DOHH2 (cell line): ENCODE measurements around the gene TMEM235.

Source experiments
- CTCF ChIP-seq: fragments of 200-600 bp; sonication (generic); IDR thresholded peaks from one replicate; pipeline ENCODE4 v1.5.1; 2014; ENCODE audit warnings: antibody characterized with exemption, mild to moderate bottlenecking, low read depth, low read length; ENCODE audit not compliant: poor library complexity, severe bottlenecking
- EZH2phosphoT487 ChIP-seq: fragments of 200-600 bp; sonication (generic); IDR thresholded peaks from 2 replicates; pipeline ENCODE4 v1.6.1; 2017; ENCODE audit warnings: borderline replicate concordance, mild to moderate bottlenecking, antibody characterized with exemption, low read length, moderate library complexity, mixed read lengths

- TF ChIP-seq CTCF (no peak), EZH2phosphoT487 (no peak)
These were observed 8.7 kb downstream of the TMEM235 start for GRCh38 chr17:78240012-78240655.
